Renal pelvis (tissue), 12 donors: ENCODE results near the gene STXBP5. TPM values are rescaled to one million over a fixed set of nuclear protein-coding genes. Genes with fewer than 3 reads are reported as not detected.

Experiments
- DNase-seq: peaks from one replicate; pipeline ENCODE4 v3.0.0-alpha.2; 2013
- long read RNA-seq, 16 experiments: transcript quantifications; one replicate each; lab custom pipeline, GENCODE V29; 2026
- polyA plus RNA-seq, 3 donors: library from polyadenylated mRNA; unstranded; fragments of 120-200 nt; gene quantifications; one replicate each; pipeline ENCODE4 v1.2.1, GENCODE V29; 2013; ENCODE audit not compliant: insufficient read length in 3 of 3

The STXBP5 gene
- polyA plus RNA-seq: 10 to 100 TPM; 11.7 to 15.3 (median 12.6) TPM
- long read RNA-seq, donor 1: 0 reads
- long read RNA-seq, donor 2: 0 reads
- long read RNA-seq, donor 3: 0 reads
- long read RNA-seq, donor 4: 0 reads
- long read RNA-seq, donor 5, partial matches to known transcripts: 0 of 1 reads
- long read RNA-seq, donor 5, other reads (novel, unspliced or antisense): 0 of 1 reads
- long read RNA-seq, donor 6, full-length matches to known transcripts: 1 of 1 reads
- long read RNA-seq, donor 6, partial matches to known transcripts: 0 of 1 reads
- long read RNA-seq, donor 6, other reads (novel, unspliced or antisense): 0 of 1 reads
- long read RNA-seq, donor 7: 0 reads
- long read RNA-seq, donor 8: 0 reads
- long read RNA-seq, donor 9: 0 reads
- long read RNA-seq, donor 10, partial matches to known transcripts: 6 of 6 reads
- long read RNA-seq, donor 10, other reads (novel, unspliced or antisense): 0 of 6 reads
- long read RNA-seq, donor 11: 0 reads
- long read RNA-seq, donor 12, full-length matches to known transcripts: 2 of 2 reads
- long read RNA-seq, donor 12, partial matches to known transcripts: 0 of 2 reads
- long read RNA-seq, donor 12, other reads (novel, unspliced or antisense): 0 of 2 reads
- long read RNA-seq, donor 13: 0 reads
- long read RNA-seq, donor 14, partial matches to known transcripts: 7 of 7 reads
- long read RNA-seq, donor 14, other reads (novel, unspliced or antisense): 0 of 7 reads
- long read RNA-seq, donor 15, full-length matches to known transcripts: 4 of 4 reads
- long read RNA-seq, donor 15, partial matches to known transcripts: 0 of 4 reads
- long read RNA-seq, donor 15, other reads (novel, unspliced or antisense): 0 of 4 reads
- long read RNA-seq, donor 16: 0 reads

DNA sequence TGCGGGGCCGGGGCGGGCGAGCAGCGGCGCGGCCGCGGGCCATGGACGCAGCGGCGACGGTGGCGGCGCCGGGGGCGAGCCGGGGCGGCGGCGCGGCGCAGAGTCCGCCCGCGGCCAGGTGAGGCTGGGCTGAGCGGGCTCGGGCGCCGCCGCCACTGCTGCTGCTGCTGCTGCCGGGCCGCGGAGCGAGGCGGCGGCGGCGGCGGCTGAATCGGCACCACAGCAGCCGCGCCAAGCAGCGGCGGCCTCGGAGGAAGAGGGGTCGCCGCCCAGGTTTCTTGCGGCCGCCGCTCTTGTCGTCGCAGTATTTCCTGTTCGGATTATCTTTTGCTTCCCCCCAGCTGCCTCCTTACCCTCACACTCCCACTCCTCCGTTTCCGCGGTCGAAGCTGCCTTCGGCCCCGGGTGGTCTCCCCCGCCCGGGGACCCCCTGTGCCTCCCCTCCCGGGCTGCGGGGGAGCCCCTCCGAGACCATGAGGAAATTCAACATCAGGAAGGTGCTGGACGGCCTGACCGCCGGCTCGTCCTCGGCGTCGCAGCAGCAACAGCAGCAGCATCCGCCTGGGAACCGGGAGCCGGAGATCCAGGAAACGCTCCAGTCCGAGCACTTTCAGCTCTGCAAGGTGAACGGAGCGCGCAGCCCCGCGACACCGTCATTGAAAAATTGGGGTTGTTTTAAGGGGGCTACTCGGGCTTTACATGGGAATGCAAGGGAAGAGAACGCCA is at the start of gene STXBP5:
Gene STXBP5, plus strand, starts transcription at position 358 of the 726 bp plus-strand sequence. Its CDS starts 116 bp downstream, at position 474.
- peak; percentile 41 for DNase-seq

DNA sequence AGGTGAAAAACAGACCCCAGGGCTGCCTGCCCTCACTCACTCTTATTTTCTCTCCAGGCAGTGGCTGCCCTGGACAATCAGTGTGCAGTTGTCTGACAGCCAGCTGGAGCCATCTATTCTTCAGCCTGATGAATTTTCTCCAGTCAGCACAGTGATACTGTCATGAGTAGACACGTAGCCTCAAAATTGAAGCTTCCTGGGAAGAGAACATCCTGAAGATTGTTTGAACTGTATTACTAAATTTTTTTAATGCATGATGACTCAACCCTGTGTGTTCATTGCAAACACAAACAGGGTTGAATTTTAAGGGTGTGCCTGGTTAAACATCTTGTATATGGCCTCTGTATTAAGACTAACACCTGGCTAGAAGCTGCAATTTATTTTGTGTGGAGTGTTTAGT is 49.8 kb upstream of the STXBP5 start:
- DNase-seq: no peak

DNA sequence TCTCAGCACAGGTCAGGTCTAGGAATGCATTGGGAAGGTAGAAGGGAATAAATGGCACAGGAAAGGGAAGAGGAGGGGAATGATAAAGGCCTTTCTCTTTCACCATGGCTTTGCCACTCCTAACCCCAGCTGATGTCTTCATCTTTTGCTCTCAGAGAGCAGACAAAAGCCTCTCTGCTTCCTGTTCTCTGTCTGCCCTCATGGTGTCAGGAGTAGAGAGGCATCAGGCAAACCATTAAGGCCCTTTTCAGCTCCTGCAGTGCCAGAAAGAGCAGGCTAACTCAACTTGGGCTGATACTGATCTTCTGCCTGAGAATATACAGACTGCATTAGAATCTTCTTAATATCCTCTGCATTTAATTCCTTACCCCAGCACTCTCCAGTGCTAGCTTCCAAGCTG is 48.0 kb upstream of the STXBP5 start:
- DNase-seq: no peak

DNA sequence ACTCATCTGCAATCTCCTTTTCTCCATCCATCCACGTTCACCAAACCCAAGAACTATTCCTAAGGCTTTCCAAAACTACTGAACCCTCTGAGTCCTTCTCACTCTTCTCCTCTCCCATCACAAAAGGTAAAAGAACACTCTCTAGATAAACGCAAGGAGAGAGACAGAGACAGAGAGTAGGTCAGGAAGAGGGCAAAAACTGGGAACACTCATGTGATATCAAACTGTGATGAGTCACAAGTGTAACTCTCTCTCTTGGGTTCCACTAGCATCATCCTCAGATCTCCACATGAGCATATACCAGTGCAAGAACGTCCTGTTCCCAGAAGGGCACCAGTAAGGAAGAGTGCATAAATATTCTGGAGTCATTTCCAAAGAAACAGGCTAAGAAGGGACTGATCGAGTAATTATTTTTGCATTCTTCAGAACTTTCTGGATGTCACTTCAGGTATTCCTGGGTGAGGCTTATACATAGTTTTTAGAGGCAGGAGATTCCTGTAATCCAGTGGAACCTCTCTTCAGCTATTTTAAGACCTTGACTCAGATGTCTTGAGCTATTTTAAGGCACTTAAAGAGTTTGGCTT is 47.3 kb upstream of the STXBP5 start:
- DNase-seq: no peak

DNA sequence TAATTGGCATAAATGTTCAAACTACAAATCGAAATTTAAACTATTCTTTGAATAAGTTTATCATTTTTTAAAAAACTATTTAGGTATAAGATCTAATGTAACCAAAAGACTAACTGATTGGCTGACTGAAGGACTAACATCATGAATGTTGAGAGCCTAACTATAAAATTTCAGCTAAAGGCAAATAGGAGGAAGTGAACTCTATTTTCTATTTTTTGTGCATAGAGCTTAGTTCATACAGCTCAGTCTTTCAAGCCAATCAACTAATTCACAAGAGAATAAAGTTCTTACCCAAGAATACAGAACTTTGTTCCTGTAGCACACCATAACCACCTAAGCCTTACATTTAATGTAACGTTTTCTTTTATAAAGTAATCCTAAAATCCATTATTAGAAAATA is 46.3 kb upstream of the STXBP5 start:
- no peak for DNase-seq

DNA sequence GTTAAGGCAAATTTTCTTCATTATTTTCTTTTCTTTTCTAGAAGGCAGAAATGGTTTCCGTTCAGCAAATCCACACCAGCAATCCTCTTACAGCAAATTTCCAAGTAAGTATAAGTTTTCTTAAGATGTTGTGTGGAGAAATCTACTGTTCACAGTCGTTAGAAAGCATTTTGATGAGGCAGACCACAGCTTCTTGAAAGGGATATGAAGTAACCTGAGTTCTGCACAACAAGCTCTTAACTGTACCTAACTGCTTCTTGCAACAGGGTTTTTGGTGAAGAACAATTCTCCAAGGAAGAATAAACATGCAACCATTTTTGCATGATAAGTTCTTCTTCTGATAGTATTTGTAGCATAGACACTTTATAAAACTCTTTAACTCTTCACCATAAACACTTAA is 45.3 kb upstream of the STXBP5 start:
- no peak for DNase-seq

DNA sequence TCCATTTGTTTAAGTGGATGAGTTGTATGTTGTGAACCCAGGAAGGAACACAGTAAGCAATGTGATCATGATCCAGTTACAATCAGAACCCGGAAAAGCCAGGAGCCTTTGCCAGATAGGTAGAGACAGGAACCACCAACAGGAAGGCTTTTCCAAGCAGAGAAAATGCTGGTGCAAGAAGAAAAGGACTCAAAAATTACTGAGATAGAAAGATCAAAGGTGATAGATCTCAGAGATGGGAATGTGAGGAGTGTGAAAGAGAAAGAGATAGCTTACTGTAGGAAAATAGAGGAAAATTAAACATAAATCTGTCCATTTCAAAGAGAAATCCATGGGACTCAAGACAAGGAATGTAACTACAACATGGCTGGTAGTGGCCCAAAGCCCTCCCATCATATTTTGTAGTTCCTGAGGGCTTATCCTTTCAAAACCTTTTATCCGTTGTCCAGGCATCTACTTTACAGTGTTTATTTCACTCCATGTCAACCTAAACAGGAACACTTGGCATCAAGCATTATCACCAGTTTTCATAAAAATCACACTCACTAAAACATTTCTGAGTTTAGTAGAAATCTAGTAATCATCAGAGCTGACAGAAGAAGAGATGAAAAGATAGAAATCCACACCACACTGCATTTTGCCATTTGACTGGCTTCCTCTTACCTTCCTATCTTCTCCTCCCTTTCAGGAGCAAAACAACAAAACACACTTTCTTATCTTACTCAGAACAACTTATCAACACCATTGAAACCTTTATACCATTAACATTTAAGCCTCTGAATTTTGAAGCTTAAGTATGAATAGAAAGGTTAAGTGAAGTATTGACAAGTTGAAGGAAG is 44.5 kb upstream of the STXBP5 start:
- DNase-seq: no peak

DNA sequence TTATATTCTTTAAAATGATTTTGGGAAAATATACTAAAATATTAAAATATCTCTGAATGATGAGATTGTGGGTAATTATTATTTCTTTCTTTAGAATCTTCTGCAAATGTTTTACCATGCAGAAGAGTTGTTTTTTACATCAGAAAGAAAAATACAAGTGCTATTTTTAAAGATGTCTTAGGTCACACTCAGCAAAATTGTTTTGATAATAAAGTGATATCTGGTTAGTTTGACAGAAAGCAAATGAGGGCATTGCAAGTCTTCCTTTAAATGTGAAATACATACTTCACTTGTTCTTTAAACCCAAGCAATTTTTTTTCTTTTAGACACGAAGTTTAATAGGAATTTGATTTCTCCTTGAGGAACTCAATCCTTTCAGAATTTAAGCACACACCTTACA is 43.6 kb upstream of the STXBP5 start:
- no peak for DNase-seq

DNA sequence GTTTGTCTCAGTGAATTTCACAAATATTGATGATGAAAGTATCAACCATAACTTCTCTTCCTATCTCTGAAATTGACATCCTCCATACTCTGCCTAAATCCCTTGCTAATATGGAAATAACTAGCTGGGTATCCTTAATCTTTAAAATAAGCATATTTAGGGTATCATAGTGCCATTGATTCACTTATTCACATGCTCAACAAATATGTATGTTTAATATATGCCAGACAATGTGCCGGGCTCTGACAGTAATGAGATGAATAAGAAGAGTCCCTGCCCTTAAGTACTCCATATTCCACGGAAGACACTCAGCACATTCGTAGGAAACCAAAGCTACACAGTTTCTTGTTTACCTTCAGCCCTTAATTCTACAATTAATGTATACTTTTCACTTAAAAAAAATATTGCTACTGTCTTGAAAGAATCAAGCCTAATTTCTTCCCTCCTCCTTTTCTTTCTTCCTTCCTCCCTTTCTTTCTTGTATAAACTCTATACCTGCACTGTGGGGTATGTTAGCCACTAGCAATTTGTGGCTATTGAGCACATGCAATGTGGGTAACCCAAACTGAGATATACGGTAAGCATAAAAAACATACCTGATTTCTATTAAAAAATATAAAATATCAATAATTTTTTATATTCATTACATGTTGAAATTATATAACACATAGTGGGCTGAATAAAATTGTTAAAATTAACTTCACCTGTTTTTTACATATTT is 42.8 kb upstream of the STXBP5 start:
- DNase-seq: no peak

DNA sequence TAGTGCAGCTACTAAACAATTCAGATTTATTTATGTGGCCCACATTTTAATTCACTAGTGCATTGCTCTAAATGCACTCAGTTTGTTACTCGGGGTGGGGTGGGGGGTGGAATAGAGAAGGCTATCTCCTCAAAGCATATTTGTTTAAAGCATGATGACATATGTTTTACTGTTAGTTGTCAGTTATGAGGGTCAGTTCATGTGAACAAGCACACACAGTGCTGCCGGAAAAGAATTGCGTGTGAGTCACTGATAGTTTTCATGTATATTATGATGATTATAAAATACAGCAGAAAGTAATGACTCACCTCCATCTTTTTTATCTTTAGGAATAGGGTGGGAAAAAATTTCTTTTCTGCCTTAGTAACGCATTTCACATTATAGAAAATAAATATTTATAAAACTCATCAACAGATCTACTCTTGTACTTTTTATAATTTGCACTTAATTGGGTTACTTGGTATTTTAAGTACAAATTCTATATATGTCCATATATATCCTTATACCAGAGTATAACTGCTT is 42.2 kb upstream of the STXBP5 start:
- DNase-seq: no peak

DNA sequence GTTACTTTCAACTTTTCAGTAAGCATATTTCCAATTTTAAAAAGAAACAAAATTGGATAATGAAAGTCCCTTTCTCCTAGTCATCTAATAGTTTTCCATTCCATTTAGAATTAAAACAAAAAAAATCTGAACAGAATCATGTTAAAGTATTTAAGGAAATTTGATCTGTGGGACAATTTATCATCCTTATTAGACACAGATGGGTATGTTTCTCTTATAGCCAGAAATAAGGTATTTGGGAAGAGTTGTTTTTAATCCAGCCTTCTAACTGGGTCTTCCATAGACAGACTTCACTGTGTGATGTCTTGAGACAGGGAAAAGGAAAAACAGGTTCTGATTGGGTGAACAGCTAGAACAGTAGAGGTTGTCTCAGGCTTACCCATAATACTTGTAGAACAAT is 39.5 kb upstream of the STXBP5 start:
- DNase-seq: no peak

DNA sequence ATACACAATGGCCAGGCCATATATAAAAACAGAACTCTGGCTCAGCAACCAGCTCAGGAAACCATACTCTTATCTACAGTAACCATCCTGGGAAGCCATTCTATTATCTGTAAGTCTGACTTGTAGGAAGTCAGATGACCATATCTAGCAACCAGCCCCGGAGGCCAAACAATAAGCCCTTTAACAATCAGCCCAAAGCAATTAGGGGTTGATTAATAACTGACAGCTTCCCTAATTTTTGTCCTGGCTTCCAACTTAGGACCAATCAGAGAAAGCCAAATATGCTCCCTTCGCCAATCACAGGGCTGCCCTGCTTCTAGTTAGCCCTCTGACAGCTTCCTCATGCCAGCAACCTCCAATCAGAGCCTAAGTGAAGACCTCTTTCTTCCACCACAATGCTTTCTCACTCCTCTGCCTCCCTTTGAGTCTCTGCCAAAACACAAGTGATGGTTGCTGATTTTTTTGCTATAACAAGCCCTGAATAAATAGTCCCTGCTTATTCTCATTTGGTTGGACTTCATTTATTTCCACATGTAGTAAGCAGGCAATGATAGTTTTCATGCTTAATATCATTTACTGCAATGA is 37.8 kb upstream of the STXBP5 start:
- DNase-seq: no peak

DNA sequence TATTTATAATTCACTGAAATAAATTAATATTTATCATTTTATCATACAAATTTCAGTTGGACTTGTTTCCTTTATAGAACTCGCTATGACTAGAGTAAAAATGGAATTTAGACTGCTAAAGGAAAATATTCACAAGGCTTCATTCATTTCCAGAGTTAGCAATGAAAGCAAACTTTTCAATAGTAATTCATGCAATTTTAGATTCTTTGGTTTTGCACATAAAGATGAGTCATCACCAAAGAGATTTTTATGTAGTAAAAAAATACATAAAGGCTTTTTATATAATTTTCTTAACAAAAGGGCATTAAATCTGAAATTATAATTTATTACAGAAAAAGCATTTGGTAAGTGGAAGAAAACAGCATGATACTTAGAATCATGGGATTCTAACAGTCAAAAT is 37.2 kb upstream of the STXBP5 start:
- DNase-seq: no peak

DNA sequence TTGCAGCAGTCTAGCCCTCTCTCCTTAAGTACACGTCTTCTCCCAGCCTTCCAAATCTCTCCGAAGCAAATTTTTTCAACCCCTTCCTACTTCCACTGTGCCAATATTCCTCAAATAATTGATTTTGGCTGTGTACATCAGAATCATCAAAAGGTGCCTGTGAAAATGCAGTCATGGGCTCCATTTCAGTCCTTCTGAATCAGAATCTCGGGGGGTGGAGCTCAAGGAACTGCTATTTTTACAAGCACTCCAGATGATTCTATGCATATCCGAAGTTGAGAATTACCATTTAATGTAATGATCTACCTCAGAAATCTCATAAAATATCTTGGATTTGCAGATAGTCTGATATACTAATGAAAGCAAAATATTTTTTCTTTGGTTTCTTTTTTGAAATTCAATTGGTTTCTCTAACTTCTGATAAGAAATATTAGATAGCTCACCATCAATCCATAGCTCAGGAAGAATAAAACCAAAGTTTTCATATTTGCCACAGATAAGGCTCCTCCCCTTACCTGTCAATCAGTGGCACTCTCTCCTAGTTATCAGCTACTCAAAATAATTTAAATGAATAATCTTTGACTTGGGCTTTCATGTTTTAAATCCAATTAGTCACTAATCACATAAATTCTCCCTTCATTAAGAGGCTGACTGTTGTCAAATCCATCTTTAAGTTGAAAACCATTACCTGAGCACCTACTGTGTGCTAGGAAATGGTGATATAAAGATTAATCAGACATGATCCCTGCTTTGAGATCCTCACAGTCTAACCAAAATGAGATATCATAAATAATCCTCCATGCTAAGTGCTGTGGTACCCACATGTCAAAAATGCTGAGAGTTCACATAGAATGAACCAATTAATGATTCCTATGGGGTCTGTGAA is 36.4 kb upstream of the STXBP5 start:
- no peak for DNase-seq

DNA sequence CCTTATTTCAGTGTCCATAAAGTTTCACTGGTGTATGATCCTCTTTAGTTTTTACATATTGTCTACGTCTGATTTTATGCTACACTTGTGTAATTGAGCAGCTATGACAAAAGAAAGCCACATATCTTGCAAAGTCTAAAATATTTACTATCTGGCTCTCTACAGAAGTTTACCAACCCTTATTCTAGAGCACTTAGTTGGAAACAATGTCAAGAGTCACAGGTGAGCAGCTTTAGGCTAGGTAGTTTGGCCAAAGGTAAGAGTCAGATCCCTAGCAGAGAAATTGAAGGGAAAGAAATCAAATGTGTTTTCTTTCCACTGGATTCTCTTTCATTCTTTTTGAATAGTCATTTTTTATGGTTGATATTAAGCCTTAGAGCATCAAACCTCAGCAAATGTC is 34.7 kb upstream of the STXBP5 start:
- no peak for DNase-seq

DNA sequence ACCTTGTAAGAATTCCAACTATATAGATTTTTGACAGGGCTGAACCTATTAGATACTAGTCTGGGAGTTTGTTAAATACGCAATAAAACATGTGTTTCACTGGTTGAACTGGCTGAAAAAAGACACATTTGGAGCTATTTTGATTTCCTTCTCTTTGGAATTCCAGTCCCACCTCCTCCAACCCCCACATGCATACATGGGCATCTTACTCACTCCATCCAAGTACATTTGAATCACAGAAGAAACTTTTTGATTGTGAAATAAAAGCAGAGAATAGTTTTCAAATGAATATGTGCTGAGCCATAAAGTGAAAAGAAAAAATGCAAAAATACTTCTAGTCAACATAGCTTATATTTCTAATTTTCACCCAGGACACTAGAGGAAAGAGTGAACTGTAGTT is 33.9 kb upstream of the STXBP5 start:
- DNase-seq: no peak

DNA sequence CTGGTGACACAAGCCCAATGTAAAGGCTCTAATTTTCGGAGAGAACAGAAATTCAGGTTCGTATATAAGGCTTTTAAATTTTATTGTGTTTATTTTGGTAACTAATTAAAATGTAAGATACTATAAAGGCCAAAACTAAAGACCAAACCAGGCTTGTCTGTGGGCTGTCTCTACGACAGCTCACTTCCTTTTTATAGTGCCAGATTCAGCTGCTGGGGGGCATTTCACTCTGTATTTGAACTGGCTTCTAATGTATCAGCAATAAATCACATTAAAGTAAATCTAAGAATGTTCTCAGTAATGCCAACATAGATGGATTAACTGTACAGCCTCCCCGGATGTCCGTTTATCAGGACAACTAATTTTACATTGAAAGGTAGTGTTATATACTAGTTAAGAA is 31.1 kb upstream of the STXBP5 start:
- peak; percentile 1 for DNase-seq

DNA sequence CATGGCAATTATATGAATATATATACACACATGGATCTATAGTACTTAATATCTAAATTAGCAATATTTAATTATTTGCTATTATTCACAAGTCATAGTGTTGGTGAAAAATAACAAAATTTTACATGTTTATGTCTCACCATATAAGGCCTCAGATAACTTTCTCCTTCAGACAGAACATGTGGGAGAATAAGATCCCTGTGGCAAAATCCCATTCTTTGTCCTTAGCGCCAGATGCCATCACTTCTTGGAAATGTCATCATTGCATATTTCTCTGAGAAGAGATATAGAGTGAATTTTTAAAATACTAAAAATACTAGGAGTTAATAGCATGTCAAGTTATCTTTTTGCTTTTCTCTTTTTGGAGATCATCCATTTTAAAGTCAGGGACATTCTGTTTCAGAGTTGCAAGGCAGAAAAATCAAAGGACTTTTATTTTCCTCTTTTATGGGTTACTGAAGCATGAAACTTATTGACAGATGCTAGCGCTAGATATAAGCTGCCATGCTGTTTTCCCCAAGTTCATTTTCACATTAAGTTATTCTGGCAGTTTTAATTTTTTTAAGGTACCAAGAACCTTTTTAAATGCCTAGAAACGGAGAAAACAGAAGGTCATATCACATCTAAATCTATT is 30.4 kb upstream of the STXBP5 start:
- DNase-seq: no peak
